Fibroblast of lung (primary cell): ENCODE data around the gene OR5H1.

ENCODE experiments used
- CTCF ChIP-seq, 2 donors: IDR thresholded peaks in 1 of 2; conservative IDR thresholded peaks in 1 of 2; 1 replicate in 1 of 2; 2 replicates in 1 of 2; pipeline ENCODE4 v1.5.1; 2011 to 2012; ENCODE audit warnings: low read length in 2 of 2, control low read depth in 1 of 2, inconsistent platforms in 1 of 2, low read depth in 1 of 2, mild to moderate bottlenecking in 1 of 2
- EZH2 ChIP-seq: IDR thresholded peaks from 2 replicates; pipeline ENCODE4 v1.5.1; 2012; ENCODE audit warnings: low read length, control low read depth, mild to moderate bottlenecking; ENCODE audit errors: missing control alignments

- TF ChIP-seq CTCF (conservative IDR thresholded peaks at IDR 0.05 in 1 of 2, IDR thresholded peaks at IDR 0.05 in 1 of 2; ENCODE audit: low read depth in 1 of 2, low read length in 2 of 2) (no peak), EZH2 (no peak)
Measured at GRCh38 chr3:98108162-98108561, 22.4 kb upstream of the OR5H1 start.
